HepG2 (cell line): ENCODE data around the gene TRIM7. TPM values are rescaled to one million over a fixed set of nuclear protein-coding genes. Genes with fewer than 3 reads are reported as not detected.

Source experiments
- ATAC-seq: fragments of 200-7000 bp; cut with Tn5 transposase; 3 replicates; pipeline ENCODE4 v1.9.1; 2020; ENCODE audit warnings: mild to moderate bottlenecking, moderate library complexity
- BruUV-seq: library from RNA; stranded (reverse); fragments of 400-500 nt; replicated peaks from 2 replicates; lab custom pipeline; 2021; lab: Mats Ljungman, UMichigan
- CTCF ChIA-PET: fragments of 300-600 bp; formaldehyde crosslinking; extraction: SDS; loops from one replicate; lab custom pipeline; 2021; ENCODE audit warnings: low total read pairs, inconsistent platforms, low intra/inter-chr PET ratio; lab: Yijun Ruan, JAX
- POLR2A ChIA-PET: fragments of 350-600 bp; sonication (Branson Sonifier 250); formaldehyde crosslinking; loops from one replicate; lab custom pipeline; 2020; ENCODE audit warnings: antibody characterized with exemption, inconsistent platforms; lab: Yijun Ruan, JAX
- DNase-seq: peaks from one replicate; pipeline ENCODE4 v3.0.0-alpha.2; 2015; ENCODE audit warnings: low spot score
- FAIRE-seq: peaks from 3 replicates; lab custom pipeline; 2011; peaks lifted over from hg19 to GRCh38; lab: Jason Lieb, UNC
- H2AFZ ChIP-seq: one replicate; pipeline ENCODE4 v1.6.1; 2011; ENCODE audit warnings: low read length, inconsistent platforms
- H3K27ac ChIP-seq: fragments of 300-600 bp; 3 replicates; pipeline ENCODE4 v1.8.0; 2011; ENCODE audit warnings: mixed run types, mild to moderate bottlenecking, mixed read lengths, low read length, inconsistent platforms; ENCODE audit not compliant: insufficient read depth; ENCODE audit errors: extremely low read length
- H3K27me3 ChIP-seq, 2 experiments: fragments of 200-600 bp in 1 of 2; 2 replicates in 1 of 2; 3 replicates in 1 of 2; pipeline versions ENCODE4 v1.6.0 to v1.8.0; 2011; ENCODE audit warnings: low read length in 2 of 2, mild to moderate bottlenecking in 2 of 2, moderate library complexity in 2 of 2, inconsistent platforms in 1 of 2; ENCODE audit not compliant: insufficient read depth in 2 of 2, control insufficient read depth in 1 of 2
- H3K36me3 ChIP-seq, 2 experiments: fragments of 200-600 bp in 1 of 2; replicated peaks in 1 of 2; 2 replicates in 1 of 2; 3 replicates in 1 of 2; pipeline versions ENCODE4 v1.5.1 to v1.8.0; 2011; ENCODE audit warnings: low read length in 2 of 2, inconsistent platforms in 1 of 2; ENCODE audit not compliant: insufficient read depth in 2 of 2, control insufficient read depth in 1 of 2
- H3K4me1 ChIP-seq: 2 replicates; pipeline ENCODE4 v1.5.1; 2012; ENCODE audit warnings: low read length, inconsistent platforms; ENCODE audit not compliant: insufficient read depth
- H3K4me2 ChIP-seq: 2 replicates; pipeline ENCODE4 v1.6.0; 2011; ENCODE audit warnings: low read depth, low read length, inconsistent platforms
- H3K4me3 ChIP-seq, 3 experiments: fragments of 200-600 bp in 1 of 3; sonication (generic), shearing (Covaris generic) in 1 of 3; replicated peaks in 1 of 3; 2 replicates each; pipeline ENCODE4 v1.5.1; 2011 to 2016; ENCODE audit warnings: low read length in 3 of 3, inconsistent platforms in 2 of 3, low read depth in 2 of 3, mild to moderate bottlenecking in 2 of 3, control low read depth in 1 of 3, mixed read lengths in 1 of 3; ENCODE audit not compliant: insufficient read depth in 1 of 3
- H3K79me2 ChIP-seq: one replicate; pipeline ENCODE4 v1.6.1; 2011; ENCODE audit warnings: low read length, inconsistent platforms; ENCODE audit not compliant: insufficient read depth
- H3K9ac ChIP-seq: 2 replicates; pipeline ENCODE4 v1.6.0; 2011; ENCODE audit warnings: mild to moderate bottlenecking, low read depth, low read length, inconsistent platforms; ENCODE audit not compliant: insufficient read depth
- H3K9me3 ChIP-seq: 2 replicates; pipeline ENCODE4 v1.5.1; 2012; ENCODE audit warnings: mild to moderate bottlenecking, low read length
- H4K20me1 ChIP-seq: 2 replicates; pipeline ENCODE4 v1.6.0; 2011; ENCODE audit warnings: inconsistent platforms, mild to moderate bottlenecking, low read length, moderate library complexity; ENCODE audit not compliant: insufficient read depth
- CBFB ChIP-seq: sonication (generic); formaldehyde crosslinking; IDR thresholded peaks from 2 replicates; pipeline ENCODE4 v1.4.0; 2020; ENCODE audit warnings: missing genetic modification reagents
- HOXA3 ChIP-seq: sonication (generic); formaldehyde crosslinking; IDR thresholded peaks from 2 replicates; pipeline ENCODE4 v1.5.0; 2020; ENCODE audit warnings: missing genetic modification reagents
- NCOA1 ChIP-seq: sonication (generic); formaldehyde crosslinking; IDR thresholded peaks from 2 replicates; pipeline ENCODE4 v1.9.0; 2021; ENCODE audit warnings: missing genetic modification reagents
- PRPF4 ChIP-seq: fragments of 200-400 bp; formaldehyde crosslinking; IDR thresholded peaks from 2 replicates; pipeline ENCODE4 v1.6.1; 2016; ENCODE audit warnings: low read length, low read depth; ENCODE audit not compliant: poor library complexity, severe bottlenecking
- RNF2 ChIP-seq: fragments of 450-650 bp; conservative IDR thresholded peaks from 2 replicates; pipeline ENCODE4 v1.6.1; 2016; ENCODE audit warnings: low read depth
- SRY ChIP-seq: sonication (generic); formaldehyde crosslinking; IDR thresholded peaks from 2 replicates; pipeline ENCODE4 v1.8.0; 2022; ENCODE audit warnings: mild to moderate bottlenecking, missing genetic modification reagents
- TGIF2 ChIP-seq: IDR thresholded peaks from 2 replicates; pipeline ENCODE4 v1.6.1; 2016; ENCODE audit warnings: control low read depth, missing compliant biosample characterization
- TMF1 ChIP-seq: sonication (generic); formaldehyde crosslinking; IDR thresholded peaks from 2 replicates; pipeline ENCODE4 v1.8.1; 2022; ENCODE audit warnings: low read depth, missing genetic modification reagents
- ZEB1 ChIP-seq: IDR thresholded peaks from 2 replicates; pipeline ENCODE4 v1.6.1; 2012; ENCODE audit warnings: mild to moderate bottlenecking, low read depth, inconsistent platforms; ENCODE audit not compliant: insufficient replicate concordance
- ZNF713 ChIP-seq: sonication (generic); formaldehyde crosslinking; IDR thresholded peaks from 2 replicates; pipeline ENCODE4 v1.4.0; 2020; ENCODE audit warnings: mild to moderate bottlenecking, missing genetic modification reagents
- WGBS: methylation state at CpG from one replicate; pipeline ENCODE4 v1.1.6; 2017; ENCODE audit warnings: low lambda C conversion rate; 5-methylcytosine and 5-hydroxymethylcytosine counted together
- in situ Hi-C: cut with HindIII; loops from 2 replicates; pipeline ENCODE4 v1.10.0; 2017; ENCODE audit warnings: low pct_unique_long_range_greater_than_20kb; ENCODE audit not compliant: extremely low pct_ligation_motif_present
- intact Hi-C: fragments of 100-400 bp; cut with micrococcal nuclease; formaldehyde crosslinking; loops from one replicate; pipeline ENCODE4 v1.10.0; 2022; ENCODE audit not compliant: unreplicated experiment
- polyA plus RNA-seq, 8 experiments: library from polyadenylated mRNA; depleted of rRNA in 3 of 8; stranded (reverse) in 7 of 8; unstranded in 1 of 8; fragments of >200 nt; fragmentation: Illumina TruSeq in 4 of 8; extraction: Trizol in 4 of 8; gene quantifications; 2 replicates each; pipeline versions ENCODE4 v1.2.1 to v1.2.3, GENCODE V29; 2011 to 2016; ENCODE audit warnings: low read depth in 4 of 8, missing spikeins in 1 of 8, mixed read lengths in 1 of 8; ENCODE audit not compliant: insufficient read depth in 1 of 8
- total RNA-seq, 5 experiments: library from RNA; depleted of rRNA; stranded (reverse); fragments of >200 nt; fragmentation: Illumina TruSeq; extraction: Trizol; gene quantifications; 2 replicates each; pipeline ENCODE4 v1.2.3, GENCODE V29; 2016; ENCODE audit warnings: low read depth in 1 of 5
- TF ChIP-seq, protein P1 (sequence below): sonication (generic); formaldehyde crosslinking; IDR thresholded peaks from 2 replicates; pipeline ENCODE4 v1.5.1; 2020; ENCODE audit warnings: mild to moderate bottlenecking, missing genetic modification reagents, moderate library complexity
- TF ChIP-seq, protein P2 (sequence below): IDR thresholded peaks from 2 replicates; pipeline ENCODE4 v1.6.1; 2012; ENCODE audit warnings: low read depth, low read length, improper control_type of control experiment
- TF ChIP-seq, protein P3 (sequence below): sonication (generic); formaldehyde crosslinking; IDR thresholded peaks from 2 replicates; pipeline ENCODE4 v1.9.0; 2022; ENCODE audit warnings: missing genetic modification reagents, mild to moderate bottlenecking, borderline replicate concordance
- TF ChIP-seq, protein P4 (sequence below): IDR thresholded peaks from 2 replicates; pipeline ENCODE4 v1.6.1; 2016; ENCODE audit warnings: mild to moderate bottlenecking

TRIM7 gene
- total and polyA plus RNA-seq, 2 of the 13 experiments (the other 11 are each of a cell fraction or from before 2014, with no cell fraction given) = 0.13 TPM; not detected in 1

DNA sequence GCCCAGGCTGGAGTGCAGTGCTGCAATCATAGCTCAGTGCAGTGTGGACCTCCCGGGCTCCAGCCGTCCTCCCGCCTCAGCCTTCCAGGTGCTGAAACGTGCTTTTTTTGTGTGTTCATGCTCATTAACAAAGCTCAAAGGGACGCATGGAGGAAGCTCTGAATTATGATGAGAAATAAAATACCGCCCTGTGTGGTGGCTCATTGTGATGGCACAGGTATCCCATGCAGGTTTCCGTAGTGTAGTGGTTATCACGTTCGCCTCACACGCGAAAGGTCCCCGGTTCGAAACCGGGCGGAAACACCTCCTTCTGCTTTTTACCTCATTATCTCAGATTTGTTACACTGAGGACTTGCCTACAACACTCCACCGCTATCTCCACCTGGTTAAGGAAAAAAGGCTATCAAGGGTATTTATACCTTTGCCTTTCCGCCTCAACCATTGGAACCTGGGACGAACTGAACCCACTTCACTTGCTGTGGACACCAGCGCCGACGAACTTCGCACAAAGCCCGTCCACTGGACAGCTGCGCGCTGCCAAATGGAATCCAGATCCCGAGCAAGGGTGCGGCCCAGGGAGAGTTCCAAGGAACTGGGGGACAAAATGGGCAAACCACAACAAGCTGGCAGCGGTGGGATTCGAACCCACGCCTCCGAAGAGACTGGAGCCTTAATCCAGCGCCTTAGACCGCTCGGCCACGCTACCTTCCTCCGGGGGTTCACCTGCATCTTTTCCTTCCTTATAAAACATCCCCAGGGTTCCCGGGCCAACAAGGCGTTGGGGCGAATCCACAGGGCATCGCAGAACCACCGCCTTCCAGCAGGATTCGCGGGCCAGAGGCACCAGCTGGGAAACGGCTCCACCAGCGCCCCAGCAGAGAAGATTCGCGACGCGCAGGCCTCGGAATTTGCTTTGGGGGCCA, 31.3 kb downstream of the TRIM7 start:
- Histone ChIP-seq H3K36me3 (no peaks in the 10 kb centered on the region), H2AFZ (no peak overlapping the region), H3K27me3 (peaks cover 0 to 12% of the 10 kb centered on the region in 2 experiments; a peak in 1 of 5 replicates), H3K9ac (no peak overlapping the region), H3K27ac (no peak overlapping the region), H3K4me2 (peak overlapping the region; percentile 75), H3K4me1 (peaks cover 51% of the 10 kb centered on the region), H3K79me2 (no peaks in the 10 kb centered on the region), H3K9me3 (no peaks in the 10 kb centered on the region), H3K4me3 (peak overlapping the region; percentile 26 to 58 (median 29); a peak in 4 of 6 replicates), H4K20me1 (no peaks in the 10 kb centered on the region)
- CTCF ChIA-PET = no interaction called here
- ATAC-seq (peak; percentile 28), FAIRE-seq (no peak), DNase-seq (peak; percentile 39)
- in situ Hi-C loops (no loop called here), intact Hi-C loops (no loop called here)
- no TSS peak for BruUV-seq
- POLR2A ChIA-PET = interaction anchor here (1.0 to 2.1 kb wide), 4 partner anchors 11 to 88 kb away, joined by 3 to 8 read pairs (median 4); partner anchors contain the start of gene TRIM52
- WGBS = 42% methylated on average over 50 of the region's 50 CpGs
- TF ChIP-seq ZNF713 (CRISPR knock-in tag) (no peak), SRY (CRISPR knock-in tag) (no peak), PRPF4 (peak; percentile 17), TGIF2 (CRISPR knock-in tag) (no peak), RNF2 (no peak), CBFB (0 out of 2 replicates have a peak, but pooled peaks have one; percentile 31), HOXA3 (CRISPR knock-in tag) (0 out of 2 replicates have a peak, but pooled peaks have one; percentile 10), NCOA1 (CRISPR knock-in tag) (no peak), ZEB1 (peak; percentile 62), TMF1 (no peak)
- TF ChIP-seq, protein P1, sequence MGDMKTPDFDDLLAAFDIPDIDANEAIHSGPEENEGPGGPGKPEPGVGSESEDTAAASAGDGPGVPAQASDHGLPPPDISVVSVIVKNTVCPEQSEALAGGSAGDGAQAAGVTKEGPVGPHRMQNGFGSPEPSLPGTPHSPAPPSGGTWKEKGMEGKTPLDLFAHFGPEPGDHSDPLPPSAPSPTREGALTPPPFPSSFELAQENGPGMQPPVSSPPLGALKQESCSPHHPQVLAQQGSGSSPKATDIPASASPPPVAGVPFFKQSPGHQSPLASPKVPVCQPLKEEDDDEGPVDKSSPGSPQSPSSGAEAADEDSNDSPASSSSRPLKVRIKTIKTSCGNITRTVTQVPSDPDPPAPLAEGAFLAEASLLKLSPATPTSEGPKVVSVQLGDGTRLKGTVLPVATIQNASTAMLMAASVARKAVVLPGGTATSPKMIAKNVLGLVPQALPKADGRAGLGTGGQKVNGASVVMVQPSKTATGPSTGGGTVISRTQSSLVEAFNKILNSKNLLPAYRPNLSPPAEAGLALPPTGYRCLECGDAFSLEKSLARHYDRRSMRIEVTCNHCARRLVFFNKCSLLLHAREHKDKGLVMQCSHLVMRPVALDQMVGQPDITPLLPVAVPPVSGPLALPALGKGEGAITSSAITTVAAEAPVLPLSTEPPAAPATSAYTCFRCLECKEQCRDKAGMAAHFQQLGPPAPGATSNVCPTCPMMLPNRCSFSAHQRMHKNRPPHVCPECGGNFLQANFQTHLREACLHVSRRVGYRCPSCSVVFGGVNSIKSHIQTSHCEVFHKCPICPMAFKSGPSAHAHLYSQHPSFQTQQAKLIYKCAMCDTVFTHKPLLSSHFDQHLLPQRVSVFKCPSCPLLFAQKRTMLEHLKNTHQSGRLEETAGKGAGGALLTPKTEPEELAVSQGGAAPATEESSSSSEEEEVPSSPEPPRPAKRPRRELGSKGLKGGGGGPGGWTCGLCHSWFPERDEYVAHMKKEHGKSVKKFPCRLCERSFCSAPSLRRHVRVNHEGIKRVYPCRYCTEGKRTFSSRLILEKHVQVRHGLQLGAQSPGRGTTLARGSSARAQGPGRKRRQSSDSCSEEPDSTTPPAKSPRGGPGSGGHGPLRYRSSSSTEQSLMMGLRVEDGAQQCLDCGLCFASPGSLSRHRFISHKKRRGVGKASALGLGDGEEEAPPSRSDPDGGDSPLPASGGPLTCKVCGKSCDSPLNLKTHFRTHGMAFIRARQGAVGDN (CRISPR knock-in tag) = peak; percentile 35
- TF ChIP-seq, protein P2, sequence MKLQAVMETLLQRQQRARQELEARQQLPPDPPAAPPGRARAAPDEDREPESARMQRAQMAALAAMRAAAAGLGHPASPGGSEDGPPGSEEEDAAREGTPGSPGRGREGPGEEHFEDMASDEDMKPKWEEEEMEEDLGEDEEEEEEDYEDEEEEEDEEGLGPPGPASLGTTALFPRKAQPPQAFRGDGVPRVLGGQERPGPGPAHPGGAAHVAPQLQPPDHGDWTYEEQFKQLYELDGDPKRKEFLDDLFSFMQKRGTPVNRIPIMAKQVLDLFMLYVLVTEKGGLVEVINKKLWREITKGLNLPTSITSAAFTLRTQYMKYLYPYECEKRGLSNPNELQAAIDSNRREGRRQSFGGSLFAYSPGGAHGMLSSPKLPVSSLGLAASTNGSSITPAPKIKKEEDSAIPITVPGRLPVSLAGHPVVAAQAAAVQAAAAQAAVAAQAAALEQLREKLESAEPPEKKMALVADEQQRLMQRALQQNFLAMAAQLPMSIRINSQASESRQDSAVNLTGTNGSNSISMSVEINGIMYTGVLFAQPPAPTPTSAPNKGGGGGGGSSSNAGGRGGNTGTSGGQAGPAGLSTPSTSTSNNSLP = peak; percentile 57; the same call in 1 of the 2 replicates
- TF ChIP-seq, protein P3, sequence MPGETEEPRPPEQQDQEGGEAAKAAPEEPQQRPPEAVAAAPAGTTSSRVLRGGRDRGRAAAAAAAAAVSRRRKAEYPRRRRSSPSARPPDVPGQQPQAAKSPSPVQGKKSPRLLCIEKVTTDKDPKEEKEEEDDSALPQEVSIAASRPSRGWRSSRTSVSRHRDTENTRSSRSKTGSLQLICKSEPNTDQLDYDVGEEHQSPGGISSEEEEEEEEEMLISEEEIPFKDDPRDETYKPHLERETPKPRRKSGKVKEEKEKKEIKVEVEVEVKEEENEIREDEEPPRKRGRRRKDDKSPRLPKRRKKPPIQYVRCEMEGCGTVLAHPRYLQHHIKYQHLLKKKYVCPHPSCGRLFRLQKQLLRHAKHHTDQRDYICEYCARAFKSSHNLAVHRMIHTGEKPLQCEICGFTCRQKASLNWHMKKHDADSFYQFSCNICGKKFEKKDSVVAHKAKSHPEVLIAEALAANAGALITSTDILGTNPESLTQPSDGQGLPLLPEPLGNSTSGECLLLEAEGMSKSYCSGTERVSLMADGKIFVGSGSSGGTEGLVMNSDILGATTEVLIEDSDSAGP (CRISPR knock-in tag) = no peak
- TF ChIP-seq, protein P4, sequence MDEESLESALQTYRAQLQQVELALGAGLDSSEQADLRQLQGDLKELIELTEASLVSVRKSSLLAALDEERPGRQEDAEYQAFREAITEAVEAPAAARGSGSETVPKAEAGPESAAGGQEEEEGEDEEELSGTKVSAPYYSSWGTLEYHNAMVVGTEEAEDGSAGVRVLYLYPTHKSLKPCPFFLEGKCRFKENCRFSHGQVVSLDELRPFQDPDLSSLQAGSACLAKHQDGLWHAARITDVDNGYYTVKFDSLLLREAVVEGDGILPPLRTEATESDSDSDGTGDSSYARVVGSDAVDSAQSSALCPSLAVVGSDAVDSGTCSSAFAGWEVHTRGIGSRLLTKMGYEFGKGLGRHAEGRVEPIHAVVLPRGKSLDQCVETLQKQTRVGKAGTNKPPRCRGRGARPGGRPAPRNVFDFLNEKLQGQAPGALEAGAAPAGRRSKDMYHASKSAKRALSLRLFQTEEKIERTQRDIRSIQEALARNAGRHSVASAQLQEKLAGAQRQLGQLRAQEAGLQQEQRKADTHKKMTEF = 0 out of 2 replicates have a peak, but pooled peaks have one; percentile 41
